Activated naive CD4-positive, alpha-beta T cell treated with anti-CD3 and anti-CD28 coated beads, Interleukin-2, amount 10 ng/mL, durations not matched to agents 7 days and 5 days (primary cell): ENCODE data around the gene CCDC6.
"Not testable (repeated sequence)": the region's sequence is repeated elsewhere in the genome, so short reads cannot be mapped to it uniquely, and the experiment has no call there.

Source experiments
- CTCF ChIA-PET: fragments of 350-600 bp; sonication (Branson Sonifier 250); formaldehyde crosslinking; loops from one replicate; lab custom pipeline; 2021; ENCODE audit warnings: antibody characterized with exemption; lab: Charles Lee
- DNase-seq: peaks from one replicate; pipeline ENCODE4 v3.0.0-alpha.2; 2020
- H3K27ac Mint-ChIP-seq: one replicate; pipeline ENCODE4 v1.8.0; 2021; ENCODE audit warnings: mild to moderate bottlenecking, moderate library complexity, mixed read lengths
- H3K27me3 Mint-ChIP-seq: one replicate; pipeline ENCODE4 v1.8.0; 2021; ENCODE audit warnings: mild to moderate bottlenecking, mixed read lengths
- H3K36me3 Mint-ChIP-seq: one replicate; pipeline ENCODE4 v1.8.0; 2021; ENCODE audit warnings: mixed read lengths
- H3K4me1 Mint-ChIP-seq: one replicate; pipeline ENCODE4 v1.8.0; 2021; ENCODE audit warnings: mixed read lengths
- H3K4me3 Mint-ChIP-seq: one replicate; pipeline ENCODE4 v1.8.0; 2021; ENCODE audit warnings: mild to moderate bottlenecking, moderate library complexity, mixed read lengths
- H3K9me3 Mint-ChIP-seq: one replicate; pipeline ENCODE4 v1.8.0; 2021; ENCODE audit warnings: mixed read lengths

CCDC6 gene

DNA sequence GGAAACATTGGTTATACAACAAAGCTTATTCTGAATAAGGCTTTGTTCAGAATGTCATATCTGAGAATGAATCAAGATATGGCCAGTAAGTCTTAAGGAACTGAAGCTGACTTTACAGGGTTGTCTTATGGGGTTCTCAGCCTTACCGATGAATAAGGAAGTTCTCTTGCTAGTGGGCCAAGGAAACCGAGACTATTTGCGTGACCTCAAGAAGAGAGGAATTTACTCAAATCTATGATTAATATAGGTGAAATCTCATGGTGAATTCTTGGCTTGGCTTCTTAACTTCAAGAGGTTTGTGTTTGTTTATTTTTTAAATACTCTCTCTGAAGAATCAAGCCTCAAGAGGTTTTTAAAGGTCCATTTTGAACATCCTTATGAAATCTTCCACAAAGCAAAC, 148.4 kb downstream of the CCDC6 start:
- DNase-seq, result no peak
- Mint-ChIP-seq H3K27me3 (peaks cover 7% of the 10 kb centered on the region), H3K27ac (no peak overlapping the region), H3K4me3 (no peak overlapping the region), H3K9me3 (no peaks in the 10 kb centered on the region), H3K4me1 (no peaks in the 10 kb centered on the region), H3K36me3 (no peaks in the 10 kb centered on the region)
- CTCF ChIA-PET, result no interaction called here

- DNase-seq, result no peak
- Mint-ChIP-seq H3K9me3 (no peaks in the 10 kb centered on the region), H3K4me3 (no peak overlapping the region), H3K27ac (no peak overlapping the region), H3K36me3 (no peaks in the 10 kb centered on the region), H3K4me1 (no peaks in the 10 kb centered on the region), H3K27me3 (peaks cover 15% of the 10 kb centered on the region)
- CTCF ChIA-PET, result no interaction called here
Measured at GRCh38 chr10:59754951-59755350, 151.4 kb downstream of the CCDC6 start.

DNA sequence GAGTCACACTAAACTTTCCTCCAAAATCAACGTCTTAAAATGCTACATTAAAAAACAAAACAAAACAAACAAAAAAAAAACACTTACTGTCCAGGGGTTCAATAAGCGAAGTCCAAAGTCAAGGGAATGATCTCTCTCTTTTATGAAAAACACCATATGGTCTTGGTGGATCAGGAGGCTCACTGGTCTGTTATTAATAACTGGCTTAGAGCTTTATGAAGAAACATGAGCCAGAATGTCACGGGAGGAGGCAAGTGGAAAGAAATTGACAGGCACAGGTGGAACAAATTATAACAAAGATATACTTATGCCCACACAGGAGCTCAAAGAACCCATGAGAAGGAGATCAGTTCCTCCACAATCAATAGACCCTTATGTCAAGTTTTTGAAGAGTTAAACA, 153.1 kb downstream of the CCDC6 start, which contains the start of gene MRLN:
Gene MRLN, minus strand, starts transcription at position 189 of the 400 bp plus-strand sequence.
- H3K27me3 Mint-ChIP-seq, result peaks cover 15% of the 10 kb centered on the region
- no peak for DNase-seq
- H3K4me1 Mint-ChIP-seq, result no peaks in the 10 kb centered on the region
- no peaks in the 10 kb centered on the region for H3K9me3 Mint-ChIP-seq
- H3K27ac Mint-ChIP-seq, result no peak within 1 kb of the TSS
- no peaks in the 10 kb centered on the region for H3K36me3 Mint-ChIP-seq
- CTCF ChIA-PET, result no interaction called here
- no peak within 1 kb of the TSS for H3K4me3 Mint-ChIP-seq

GRCh38 chr10:59752278-59752940, 153.9 kb downstream of the CCDC6 start:
- no peaks in the 10 kb centered on the region for H3K36me3 Mint-ChIP-seq
- H3K27ac Mint-ChIP-seq, result no peak overlapping the region
- H3K27me3 Mint-ChIP-seq, result peaks cover 15% of the 10 kb centered on the region
- CTCF ChIA-PET, result interaction anchor here (1.1 kb wide), 1 partner anchor 73 kb away, joined by 3 read pairs; no protein-coding TSS in a partner anchor
- no peaks in the 10 kb centered on the region for H3K4me1 Mint-ChIP-seq
- H3K4me3 Mint-ChIP-seq, result no peak overlapping the region
- H3K9me3 Mint-ChIP-seq, result no peaks in the 10 kb centered on the region
- DNase-seq, result no peak

- CTCF ChIA-PET, result no interaction called here
- no peaks in the 10 kb centered on the region for H3K9me3 Mint-ChIP-seq
- H3K36me3 Mint-ChIP-seq, result no peaks in the 10 kb centered on the region
- no peak for DNase-seq
- H3K4me1 Mint-ChIP-seq, result no peaks in the 10 kb centered on the region
- no peak overlapping the region for H3K4me3 Mint-ChIP-seq
- H3K27me3 Mint-ChIP-seq, result peaks cover 15% of the 10 kb centered on the region
- H3K27ac Mint-ChIP-seq, result no peak overlapping the region
Measured at GRCh38 chr10:59750155-59750945, 156.0 kb downstream of the CCDC6 start.

DNA sequence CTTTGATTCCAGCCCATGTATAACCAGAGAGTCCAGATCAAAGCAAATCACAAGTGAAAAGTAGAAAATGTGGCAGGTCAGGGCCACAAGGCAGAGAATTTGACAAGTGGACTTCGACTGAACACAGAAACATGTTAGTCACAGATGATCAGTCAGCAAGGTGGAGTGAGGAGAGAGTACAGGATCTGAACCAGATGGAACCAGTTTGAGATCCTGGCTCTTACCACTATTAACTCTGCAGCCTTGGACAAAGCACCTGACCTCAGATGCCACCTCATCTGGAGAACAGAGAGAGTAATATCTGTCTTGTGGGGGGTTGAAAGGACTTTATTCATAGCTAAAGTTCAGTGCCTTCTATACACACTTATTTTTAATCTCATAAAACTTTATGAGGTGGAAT, 157.5 kb downstream of the CCDC6 start:
- no peak for DNase-seq
- Mint-ChIP-seq H3K27ac (no peak overlapping the region), H3K4me3 (no peak overlapping the region), H3K9me3 (no peaks in the 10 kb centered on the region), H3K36me3 (no peaks in the 10 kb centered on the region), H3K4me1 (no peaks in the 10 kb centered on the region), H3K27me3 (peaks cover 8% of the 10 kb centered on the region)
- CTCF ChIA-PET, result no interaction called here

DNA sequence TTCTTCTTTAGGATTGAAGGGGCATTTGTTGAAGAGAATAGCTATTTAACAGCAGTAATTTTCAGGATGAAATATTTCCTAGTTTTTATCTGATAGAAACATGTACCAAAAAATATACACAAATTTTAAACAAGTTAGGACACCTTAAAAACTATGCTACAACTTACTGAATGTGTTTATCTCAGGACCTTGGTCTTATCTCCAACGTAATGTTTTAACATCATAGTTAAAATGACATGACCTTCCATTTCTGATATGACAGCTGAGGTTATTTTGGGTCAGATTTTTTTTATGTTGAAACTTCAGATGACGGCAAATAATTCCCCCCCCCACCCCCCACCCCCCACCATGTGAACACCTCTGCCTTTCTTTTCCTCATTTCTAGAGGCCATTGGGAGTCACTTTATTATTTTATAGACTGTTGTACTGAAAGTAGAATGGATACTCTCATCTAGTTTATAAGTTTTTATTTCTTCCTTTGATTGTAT, 161.1 kb downstream of the CCDC6 start:
- CTCF ChIA-PET, result interaction anchor here (0.6 kb wide), 1 partner anchor 1028 kb away, joined by 5 read pairs; no protein-coding TSS in a partner anchor
- H3K4me1 Mint-ChIP-seq, result no peaks in the 10 kb centered on the region
- H3K27ac Mint-ChIP-seq, result no peak overlapping the region
- no peaks in the 10 kb centered on the region for H3K9me3 Mint-ChIP-seq
- no peak overlapping the region for H3K4me3 Mint-ChIP-seq
- H3K27me3 Mint-ChIP-seq, result no peaks in the 10 kb centered on the region
- H3K36me3 Mint-ChIP-seq, result no peaks in the 10 kb centered on the region
- DNase-seq, result no peak

DNA sequence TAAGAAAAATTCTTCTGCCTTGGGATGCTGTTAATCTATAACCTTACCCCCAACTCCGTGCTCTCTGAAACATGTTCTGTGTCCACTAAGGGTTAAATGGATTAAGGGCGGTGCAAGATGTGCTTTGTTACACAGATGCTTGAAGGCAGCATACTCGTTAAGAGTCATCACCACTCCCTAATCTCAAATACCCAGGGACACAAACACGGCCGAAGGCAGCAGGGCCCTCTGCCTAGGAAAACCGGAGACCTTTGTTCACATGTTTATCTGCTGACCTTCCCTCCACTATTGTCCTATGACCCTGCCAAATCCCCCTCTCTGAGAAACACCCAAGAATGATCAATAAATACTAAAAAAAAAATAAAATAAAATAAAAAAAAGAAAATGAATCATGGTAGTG, 161.6 kb downstream of the CCDC6 start:
- H3K27ac Mint-ChIP-seq, DNase-seq, H3K9me3 Mint-ChIP-seq, H3K4me1 Mint-ChIP-seq, H3K36me3 Mint-ChIP-seq, H3K4me3 Mint-ChIP-seq, H3K27me3 Mint-ChIP-seq: not testable (repeated sequence)
- CTCF ChIA-PET, result interaction anchor here (0.6 kb wide), 1 partner anchor 1029 kb away, joined by 5 read pairs; no protein-coding TSS in a partner anchor

- not testable (repeated sequence) for H3K36me3 Mint-ChIP-seq, H3K27me3 Mint-ChIP-seq, DNase-seq
Measured at GRCh38 chr10:59744156-59744555, 162.2 kb downstream of the CCDC6 start.

GRCh38 chr10:59741583-59741982, 164.8 kb downstream of the CCDC6 start:
- Mint-ChIP-seq H3K4me1 (no peaks in the 10 kb centered on the region), H3K4me3 (no peak overlapping the region), H3K27ac (no peak overlapping the region), H3K9me3 (no peaks in the 10 kb centered on the region), H3K27me3 (no peaks in the 10 kb centered on the region), H3K36me3 (no peaks in the 10 kb centered on the region)
- no peak for DNase-seq
- CTCF ChIA-PET, result no interaction called here

More at GRCh38 chr10:59744156-59744555, 162.2 kb downstream of the CCDC6 start:
- H3K9me3 Mint-ChIP-seq, H3K27ac Mint-ChIP-seq, CTCF ChIA-PET, H3K4me1 Mint-ChIP-seq, H3K4me3 Mint-ChIP-seq: not testable (repeated sequence)

DNA sequence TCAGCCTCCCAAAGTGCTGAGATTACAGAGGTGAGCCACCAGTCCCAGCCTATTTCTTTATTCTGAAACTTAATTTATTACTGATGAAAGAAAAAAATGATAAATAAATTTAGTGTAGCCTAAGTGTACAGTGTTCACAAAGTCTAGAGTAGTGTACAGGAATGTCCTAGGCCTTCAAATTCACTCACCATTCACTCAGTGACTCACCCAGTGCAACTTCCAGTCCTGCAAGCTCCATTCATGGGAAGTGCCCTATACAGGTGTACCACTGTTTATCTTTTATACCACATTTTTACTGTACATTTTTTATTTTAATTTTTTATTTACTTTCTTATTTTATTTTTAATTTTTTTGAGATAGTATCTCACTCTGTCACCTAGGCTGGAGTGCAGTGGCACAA, 165.3 kb downstream of the CCDC6 start:
- DNase-seq, result no peak
- no peak overlapping the region for H3K4me3 Mint-ChIP-seq

More for the DNA sequence above, 165.3 kb downstream of the CCDC6 start:
- H3K27ac Mint-ChIP-seq, result no peak overlapping the region
- no peaks in the 10 kb centered on the region for H3K27me3 Mint-ChIP-seq
- no peaks in the 10 kb centered on the region for H3K36me3 Mint-ChIP-seq
- H3K9me3 Mint-ChIP-seq, result no peaks in the 10 kb centered on the region
- CTCF ChIA-PET, result no interaction called here
- no peaks in the 10 kb centered on the region for H3K4me1 Mint-ChIP-seq
